GM23338 (cell line): ENCODE results near the gene VPS26C. TPM values are rescaled to one million over a fixed set of nuclear protein-coding genes. Genes with fewer than 3 reads are reported as not detected.

Experiments
- ATAC-seq: fragments of 200-7000 bp; cut with Tn5 transposase; 3 replicates; pipeline ENCODE4 v1.9.1; 2020
- DNase-seq: peaks from one replicate; pipeline ENCODE4 v3.0.0-alpha.2; 2015; ENCODE audit warnings: low spot score
- H2AFZ ChIP-seq: fragments of 200-600 bp; sonication (generic); 2 replicates; pipeline ENCODE4 v1.8.0; 2016; ENCODE audit warnings: antibody characterized with exemption, mild to moderate bottlenecking, moderate library complexity
- H3F3A ChIP-seq: fragments of 200-600 bp; sonication (generic); replicated peaks from 2 replicates; pipeline ENCODE4 v1.8.0; 2017; ENCODE audit warnings: antibody characterized with exemption, mixed run types, low read depth
- H3K27ac ChIP-seq: fragments of 200-600 bp; sonication (generic); 2 replicates; pipeline ENCODE4 v1.6.1; 2016; ENCODE audit warnings: low read depth
- H3K27me3 ChIP-seq: fragments of 200-600 bp; sonication (generic); 2 replicates; pipeline ENCODE4 v1.8.0; 2016; ENCODE audit warnings: mild to moderate bottlenecking, mixed run types, moderate library complexity; ENCODE audit not compliant: insufficient read depth
- H3K36me3 ChIP-seq: fragments of 200-600 bp; sonication (generic); 2 replicates; pipeline ENCODE4 v1.8.0; 2016; ENCODE audit warnings: mild to moderate bottlenecking; ENCODE audit not compliant: insufficient read depth
- H3K4me1 ChIP-seq: fragments of 200-600 bp; sonication (generic); 2 replicates; pipeline ENCODE4 v1.8.0; 2016; ENCODE audit warnings: mild to moderate bottlenecking, moderate library complexity; ENCODE audit not compliant: insufficient read depth
- H3K4me2 ChIP-seq: fragments of 200-600 bp; sonication (generic); 2 replicates; pipeline ENCODE4 v1.7.1; 2017; ENCODE audit warnings: mixed run types
- H3K4me3 ChIP-seq: fragments of 200-600 bp; sonication (generic); 2 replicates; pipeline ENCODE4 v1.6.1; 2016; ENCODE audit warnings: mixed run types
- H3K79me2 ChIP-seq: fragments of 200-600 bp; sonication (generic); replicated peaks from 2 replicates; pipeline ENCODE4 v1.8.0; 2017; ENCODE audit warnings: mild to moderate bottlenecking; ENCODE audit not compliant: insufficient read depth
- H3K9me2 ChIP-seq: fragments of 200-600 bp; sonication (generic); 2 replicates; pipeline ENCODE4 v1.8.0; 2017; ENCODE audit not compliant: insufficient read depth
- H4K20me1 ChIP-seq: fragments of 200-600 bp; sonication (generic); replicated peaks from 2 replicates; pipeline ENCODE4 v1.8.0; 2017; ENCODE audit warnings: mild to moderate bottlenecking; ENCODE audit not compliant: insufficient read depth
- H3K27ac Mint-ChIP-seq: 2 replicates; pipeline ENCODE4 v1.8.0; 2020; ENCODE audit warnings: inconsistent platforms, mild to moderate bottlenecking, moderate library complexity, mixed read lengths
- H3K27me3 Mint-ChIP-seq: 3 replicates; pipeline ENCODE4 v1.8.0; 2022; ENCODE audit warnings: low read depth, mild to moderate bottlenecking, moderate library complexity, mixed read lengths, inconsistent platforms; ENCODE audit not compliant: insufficient read depth, poor library complexity
- H3K36me3 Mint-ChIP-seq: 3 replicates; pipeline ENCODE4 v1.8.0; 2021; ENCODE audit warnings: low read depth, mild to moderate bottlenecking, inconsistent platforms, moderate library complexity, mixed read lengths
- H3K4me1 Mint-ChIP-seq: 3 replicates; pipeline ENCODE4 v1.8.0; 2020; ENCODE audit warnings: mild to moderate bottlenecking, inconsistent platforms, mixed read lengths
- H3K4me3 Mint-ChIP-seq: 3 replicates; pipeline ENCODE4 v1.8.0; 2021; ENCODE audit warnings: moderate library complexity, mild to moderate bottlenecking, inconsistent platforms, mixed read lengths
- H3K9me3 Mint-ChIP-seq: 3 replicates; pipeline ENCODE4 v1.8.0; 2020; ENCODE audit warnings: moderate library complexity, mild to moderate bottlenecking, inconsistent platforms, mixed read lengths
- CREB1 ChIP-seq: fragments of 250-450 bp; sonication (Bioruptor Pico); IDR thresholded peaks from 2 replicates; pipeline ENCODE4 v1.5.0; 2020; ENCODE audit warnings: low read depth, mild to moderate bottlenecking, moderate library complexity
- CTCF ChIP-seq, 2 experiments: fragments of 200-600 bp in 1 of 2; sonication (generic) in 1 of 2; conservative IDR thresholded peaks; 2 replicates each; pipeline versions ENCODE4 v1.5.1 to v1.6.1; 2016 to 2017; ENCODE audit warnings: antibody characterized with exemption in 2 of 2, low read depth in 2 of 2, mild to moderate bottlenecking in 2 of 2, moderate library complexity in 1 of 2
- ETS1 ChIP-seq: IDR thresholded peaks from 2 replicates; pipeline ENCODE4 v1.6.1; 2016; ENCODE audit warnings: antibody characterized with exemption
- EZH2phosphoT487 ChIP-seq: fragments of 200-600 bp; sonication (generic); IDR thresholded peaks from one replicate; pipeline ENCODE4 v1.8.1; 2018; ENCODE audit warnings: antibody characterized with exemption; ENCODE audit not compliant: unreplicated experiment
- NANOG ChIP-seq: IDR thresholded peaks from 2 replicates; pipeline ENCODE4 v1.6.1; 2016; ENCODE audit warnings: antibody characterized with exemption, borderline replicate concordance
- POLR2AphosphoS5 ChIP-seq: IDR thresholded peaks from 2 replicates; pipeline ENCODE4 v1.6.1; 2016; ENCODE audit warnings: antibody characterized with exemption, low read depth
- STAT1 ChIP-seq: IDR thresholded peaks from one replicate; pipeline ENCODE4 v1.6.1; 2016; ENCODE audit warnings: antibody characterized with exemption; ENCODE audit not compliant: unreplicated experiment
- ZNF462 ChIP-seq: fragments of 250-450 bp; sonication (Bioruptor Pico); IDR thresholded peaks from 2 replicates; pipeline ENCODE4 v1.5.0; 2020; ENCODE audit warnings: mild to moderate bottlenecking, moderate library complexity
- polyA plus RNA-seq: library from polyadenylated mRNA; unstranded; fragments of >200 nt; fragmentation: Nextera tagmentation; extraction: Ambion mirVana; gene quantifications from 2 replicates; pipeline ENCODE4 v1.2.1, GENCODE V29; 2016
- total RNA-seq: library from RNA; depleted of rRNA; stranded (reverse); fragments of >200 nt; shearing (Covaris generic); gene quantifications from 2 replicates; pipeline ENCODE4 v1.2.3, GENCODE V29; 2014

VPS26C gene
- total and polyA plus RNA-seq, 2 experiments from 2014 or later = 45.1 to 91.2 TPM

DNA sequence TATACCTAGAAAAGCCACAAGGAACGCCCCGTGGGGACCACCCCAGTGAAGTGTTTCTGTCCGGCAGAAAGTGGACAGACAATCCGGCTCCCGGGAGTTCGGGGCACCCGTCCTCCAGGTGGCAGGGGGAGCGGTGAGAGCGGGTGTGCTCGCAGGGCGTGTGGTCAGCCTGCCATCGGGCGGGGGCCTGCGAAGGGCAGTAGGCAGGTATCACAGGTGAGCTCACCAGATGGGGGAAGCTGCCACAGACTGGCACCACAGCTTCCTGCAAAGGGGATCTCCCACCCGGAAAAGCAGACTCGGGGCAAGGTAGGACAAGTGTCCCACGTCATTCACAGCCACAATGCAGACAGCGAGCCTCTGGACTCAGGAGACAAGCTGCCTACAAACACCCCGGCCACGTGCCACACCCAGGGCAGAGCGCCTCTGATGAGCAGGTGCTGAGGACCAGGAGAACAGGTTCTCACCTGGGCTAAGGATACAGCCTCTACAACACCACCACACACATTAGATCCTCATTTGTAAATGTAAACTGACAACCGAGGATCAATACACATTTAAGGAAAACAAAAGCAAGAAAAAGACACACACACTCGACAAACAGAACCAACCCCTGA is 36.4 kb downstream of the VPS26C start:
- Histone ChIP-seq H2AFZ (no peak overlapping the region), H3K4me3 (no peak overlapping the region), H3K4me1 (no peaks in the 10 kb centered on the region), H3K36me3 (peaks cover 8% of the 10 kb centered on the region; the same call in 1 of the 2 replicates), H3F3A (no peaks in the 10 kb centered on the region), H3K9me2 (no peaks in the 10 kb centered on the region), H3K27me3 (no peaks in the 10 kb centered on the region), H4K20me1 (no peaks in the 10 kb centered on the region), H3K27ac (no peak overlapping the region), H3K4me2 (no peak overlapping the region), H3K79me2 (no peaks in the 10 kb centered on the region)
- Mint-ChIP-seq H3K36me3 (peaks cover 65% of the 10 kb centered on the region), H3K27ac (no peak overlapping the region), H3K4me1 (no peaks in the 10 kb centered on the region), H3K27me3 (no peaks in the 10 kb centered on the region), H3K9me3 (no peaks in the 10 kb centered on the region; the same call in 2 of the 3 replicates), H3K4me3 (no peak overlapping the region; the same call in 2 of the 3 replicates)
- DNase-seq (no peak), ATAC-seq (no peak)
- TF ChIP-seq ETS1 (no peak), CTCF (conservative IDR thresholded peaks at IDR 0.05; ENCODE audit: low read depth in 2 of 2) (no peak), ZNF462 (CRISPR knock-in tag) (no peak), CREB1 (CRISPR knock-in tag) (no peak), NANOG (no peak), EZH2phosphoT487 (no peak), STAT1 (no peak), POLR2AphosphoS5 (no peak)
